ENCODE measurements around the gene HELZ. TPM values are rescaled to one million over a fixed set of nuclear protein-coding genes. Genes with fewer than 3 reads are reported as not detected.

The HELZ gene
- total and polyA plus RNA-seq, 2 of the 8 experiments (the other 6 are each of a cell fraction or from before 2014, with no cell fraction given): 10.0 to 48.7 TPM

DNA sequence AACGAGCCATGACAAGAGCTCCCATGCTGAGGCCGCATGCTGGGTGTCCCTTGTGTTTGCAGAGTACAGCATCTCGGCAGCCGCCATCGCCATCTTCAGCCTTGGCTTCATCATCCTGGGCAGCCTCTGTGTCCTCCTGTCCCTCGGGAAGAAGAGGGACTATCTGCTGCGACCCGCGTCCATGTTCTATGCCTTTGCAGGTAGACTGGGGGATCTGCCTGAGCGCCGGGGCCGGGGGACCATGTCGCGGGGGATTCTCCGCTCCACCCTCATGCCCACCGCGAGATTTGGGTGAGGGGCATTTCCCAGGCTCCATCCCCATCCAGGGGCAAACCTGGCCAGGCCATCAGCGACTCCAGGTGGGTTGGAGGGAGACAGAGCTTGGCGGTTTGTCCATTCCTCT lies 190.0 kb downstream of the HELZ start:
- CTCF ChIA-PET (ENCODE audit: partially characterized antibody): interaction anchor here (0.9 to 1.1 kb wide), 2 partner anchors 11 to 24 kb away, joined by 3 to 4 read pairs; partner anchors contain the start of gene CACNG1
- FAIRE-seq: no peak
- 92% methylated on average over 19 of the region's 19 CpGs; no CpG with 5 or more reads in 1 of the 2 experiments for WGBS, 2 experiments (ENCODE audit: extremely low coverage in 1 of 2, insufficient coverage in 1 of 2, insufficient read length in 1 of 2, insufficient replicate concordance in 2 of 2, low coverage in 1 of 2, low lambda C conversion rate in 2 of 2, missing lambda C conversion rate in 1 of 2)

More for the DNA sequence above, 190.0 kb downstream of the HELZ start:
- Histone ChIP-seq H3K4me2 (ENCODE audit: insufficient read depth in 1 of 2, low read depth in 2 of 2, low read length in 2 of 2) (no peak overlapping the region), H3K4ac (replicated peaks; ENCODE audit: insufficient read length, low read depth, low read length) (no peak overlapping the region), H4K20me1 (replicated peaks in 1 of 2; ENCODE audit: control insufficient read depth in 1 of 2, insufficient read depth in 2 of 2, low read length in 2 of 2) (no peaks in the 10 kb centered on the region), H3K9me3 (ENCODE audit: insufficient read depth in 2 of 2, low read depth in 1 of 2, low read length in 1 of 2) (no peaks in the 10 kb centered on the region), H3K27ac (ENCODE audit: low read depth, low read length) (no peak overlapping the region), H4K8ac (ENCODE audit: extremely low read depth, insufficient read depth, low read length) (no peak overlapping the region), H2BK15ac (ENCODE audit: low read length) (no peak overlapping the region), H3K36me3 (ENCODE audit: control insufficient read depth in 2 of 4, insufficient read depth in 4 of 4, low read length in 3 of 4) (no peaks in the 10 kb centered on the region), H2BK12ac (ENCODE audit: low read depth, low read length) (peak overlapping the region; percentile 69; the same call in 1 of the 2 replicates), H3K18ac (ENCODE audit: extremely low read depth, low read length) (no peak overlapping the region), H4K91ac (replicated peaks; ENCODE audit: insufficient read length, low read length) (no peak overlapping the region), H4K5ac (ENCODE audit: insufficient read length, low read depth, low read length) (no peak overlapping the region), H3K4me3 (ENCODE audit: extremely low read depth in 1 of 4, insufficient read depth in 2 of 4, low read depth in 3 of 4, low read length in 4 of 4) (no peak overlapping the region), H3K56ac (replicated peaks; ENCODE audit: insufficient read length, low read depth, low read length) (no peak overlapping the region), H2AK5ac (ENCODE audit: low read depth, low read length) (no peak overlapping the region; the same call in 1 of the 2 replicates), H2BK120ac (replicated peaks; ENCODE audit: low read depth, low read length) (no peak overlapping the region), H2AFZ (ENCODE audit: low read length) (no peak overlapping the region), H3K9ac (replicated peaks in 1 of 4; ENCODE audit: extremely low read depth in 1 of 4, low read depth in 3 of 4, low read length in 3 of 4) (no peak overlapping the region), H3K23ac (ENCODE audit: insufficient read length) (no peak overlapping the region), H3K79me1 (ENCODE audit: low read depth, low read length) (no peaks in the 10 kb centered on the region), H2BK5ac (ENCODE audit: low read depth, low read length) (no peak overlapping the region), H3K23me2 (ENCODE audit: low read depth, low read length) (peaks cover 2% of the 10 kb centered on the region; the same call in 1 of the 2 replicates), H3K79me2 (ENCODE audit: control insufficient read depth in 1 of 2, insufficient read depth in 2 of 2, low read length in 2 of 2) (no peaks in the 10 kb centered on the region), H3K14ac (ENCODE audit: insufficient read length) (no peak overlapping the region), H2BK20ac (ENCODE audit: low read length) (no peak overlapping the region), H3K4me1 (replicated peaks in 1 of 4; ENCODE audit: control insufficient read depth in 3 of 4, insufficient read depth in 4 of 4, low read length in 3 of 4) (no peaks in the 10 kb centered on the region), H3K27me3 (replicated peaks in 1 of 4; ENCODE audit: control insufficient read depth in 3 of 4, extremely low read depth in 1 of 4, insufficient read depth in 3 of 4, low read length in 3 of 4) (no peaks in the 10 kb centered on the region; a peak in 1 of 7 replicates)
- POLR2A ChIA-PET (ENCODE audit: partially characterized antibody): no interaction called here
- DNase-seq (ENCODE audit: low read depth in 1 of 2, low spot score in 2 of 2): peak in 1 of 2 experiments; percentile 38
- TF ChIP-seq FOSL1 (IDR thresholded peaks at IDR 0.05; ENCODE audit: insufficient read depth, low read depth, low read length): no peak
- no peak for TF ChIP-seq TEAD4 (IDR thresholded peaks at IDR 0.05; ENCODE audit: low read depth, low read length)
- TF ChIP-seq PHF8 (conservative IDR thresholded peaks at IDR 0.05; ENCODE audit: low read depth, low read length): no peak
- no peak for TF ChIP-seq SAP30 (IDR thresholded peaks at IDR 0.05; ENCODE audit: insufficient read depth, insufficient replicate concordance, low read length)
- no peak for TF ChIP-seq ZNF274 (IDR thresholded peaks at IDR 0.05; ENCODE audit: borderline replicate concordance, extremely low read depth, low read length)
- no peak for TF ChIP-seq TCF12 (IDR thresholded peaks at IDR 0.05; ENCODE audit: low read depth, low read length)
- no peak for TF ChIP-seq CEBPB (IDR thresholded peaks at IDR 0.05; ENCODE audit: low read depth, low read length)
- no peak for TF ChIP-seq SUZ12 (IDR thresholded peaks at IDR 0.05; ENCODE audit: low read length)
- no peak for TF ChIP-seq SP4 (IDR thresholded peaks at IDR 0.05; ENCODE audit: low read length)
- no peak for TF ChIP-seq POLR2AphosphoS5 (IDR thresholded peaks at IDR 0.05; ENCODE audit: low read depth, low read length)
- TF ChIP-seq BACH1 (IDR thresholded peaks at IDR 0.05; ENCODE audit: low read length): no peak
- no peak for TF ChIP-seq YY1 (IDR thresholded peaks at IDR 0.05; ENCODE audit: low read depth, low read length)
- TF ChIP-seq BCL11A (IDR thresholded peaks at IDR 0.05; ENCODE audit: low read depth in 2 of 2, low read length in 2 of 2): no peak
- TF ChIP-seq SP1 (IDR thresholded peaks at IDR 0.05; ENCODE audit: low read depth, low read length): no peak
